HCT116 (cell line): ENCODE results near the gene DOCK1. TPM values are rescaled to one million over a fixed set of nuclear protein-coding genes. Genes with fewer than 3 reads are reported as not detected.

Experiments used
- ATAC-seq: fragments of 200-7000 bp; cut with Tn5 transposase; 2 replicates; pipeline ENCODE4 v1.9.1; 2020; ENCODE audit warnings: mild to moderate bottlenecking, moderate library complexity
- BruUV-seq: library from RNA; stranded (reverse); fragments of 400-500 nt; replicated peaks from 2 replicates; lab custom pipeline; 2021; lab: Mats Ljungman, UMichigan
- CTCF ChIA-PET: fragments of 300-600 bp; sonication (Branson Sonifier 250); formaldehyde crosslinking; loops from one replicate; lab custom pipeline; 2021; ENCODE audit warnings: antibody characterized with exemption; lab: Charles Lee
- POLR2A ChIA-PET: fragments of 300-600, 350-600 bp; sonication (Branson Sonifier 250); formaldehyde crosslinking; loops from one replicate; lab custom pipeline; 2021; ENCODE audit warnings: antibody characterized with exemption; lab: Charles Lee
- RAD21 ChIA-PET, 2 experiments: fragments of 300-600 bp; sonication (Branson Sonifier 250); formaldehyde crosslinking; loops; one replicate each; lab custom pipeline; 2023; ENCODE audit warnings: low total read pairs in 2 of 2; ENCODE audit not compliant: uncharacterized antibody in 2 of 2, unreplicated experiment in 2 of 2, low non-redundant PET in 1 of 2; lab: Charles Lee
- DNase-seq: peaks from one replicate; pipeline ENCODE4 v3.0.0-alpha.2; 2010; ENCODE audit warnings: low read depth, low spot score
- H2AFZ ChIP-seq: fragments of 200-600 bp; shearing (Covaris generic), sonication (generic); 2 replicates; pipeline ENCODE4 v1.6.1; 2017; ENCODE audit warnings: low read depth, mixed run types, mixed read lengths, antibody characterized with exemption, low read length; ENCODE audit not compliant: poor library complexity, severe bottlenecking
- H3K27ac ChIP-seq: 2 replicates; pipeline ENCODE4 v1.5.1; 2012; ENCODE audit warnings: low read depth, low read length
- H3K27me3 ChIP-seq: fragments of 200-600 bp; sonication (generic); 2 replicates; pipeline ENCODE4 v1.6.1; 2016; ENCODE audit warnings: mixed run types, low read length, mixed read lengths; ENCODE audit not compliant: insufficient read depth
- H3K36me3 ChIP-seq, 2 experiments: fragments of 200-500 bp in 1 of 2; fragments of 200-600 bp in 1 of 2; sonication (Bioruptor generic) in 1 of 2; sonication (generic) in 1 of 2; 2 replicates each; pipeline versions ENCODE4 v1.5.1 to v1.6.1; 2014 to 2016; ENCODE audit warnings: low read length in 2 of 2, inconsistent platforms in 1 of 2, mixed read lengths in 1 of 2, mixed run types in 1 of 2; ENCODE audit not compliant: insufficient read depth in 2 of 2, control insufficient read depth in 1 of 2
- H3K4me1 ChIP-seq, 2 experiments: fragments of 200-600 bp in 1 of 2; sonication (generic) in 1 of 2; 2 replicates each; pipeline versions ENCODE4 v1.5.1 to v1.6.1; 2012 to 2017; ENCODE audit warnings: low read length in 2 of 2, inconsistent platforms in 1 of 2, mild to moderate bottlenecking in 1 of 2, mixed read lengths in 1 of 2, mixed run types in 1 of 2, moderate library complexity in 1 of 2; ENCODE audit not compliant: insufficient read depth in 2 of 2, control insufficient read depth in 1 of 2
- H3K4me2 ChIP-seq: fragments of 200-600 bp; sonication (generic); 2 replicates; pipeline ENCODE4 v1.6.1; 2017; ENCODE audit warnings: mixed run types, low read length, mixed read lengths
- H3K4me3 ChIP-seq, 2 experiments: fragments of 200-600 bp in 1 of 2; sonication (generic) in 1 of 2; replicated peaks in 1 of 2; 2 replicates each; pipeline ENCODE4 v1.5.1; 2011 to 2016; ENCODE audit warnings: low read length in 2 of 2, control low read depth in 1 of 2, low read depth in 1 of 2, mild to moderate bottlenecking in 1 of 2, mixed read lengths in 1 of 2, mixed run types in 1 of 2
- H3K79me2 ChIP-seq: fragments of 200-600 bp; sonication (generic); 2 replicates; pipeline ENCODE4 v1.6.1; 2017; ENCODE audit warnings: mild to moderate bottlenecking, mixed run types, low read length, moderate library complexity, mixed read lengths; ENCODE audit not compliant: insufficient read depth
- H3K9ac ChIP-seq: fragments of 200-600 bp; sonication (generic); 2 replicates; pipeline ENCODE4 v1.6.1; 2016; ENCODE audit warnings: low read length, mixed read lengths
- H3K9me2 ChIP-seq: fragments of 200-600 bp; sonication (generic), shearing (Covaris generic); 2 replicates; pipeline ENCODE4 v1.6.1; 2017; ENCODE audit warnings: mixed run types, mild to moderate bottlenecking, moderate library complexity; ENCODE audit not compliant: insufficient read depth
- H3K9me3 ChIP-seq, 2 experiments: fragments of 200-500 bp in 1 of 2; fragments of 200-600 bp in 1 of 2; sonication (Bioruptor generic) in 1 of 2; sonication (generic) in 1 of 2; 2 replicates each; pipeline ENCODE4 v1.6.1; 2014 to 2017; ENCODE audit warnings: low read length in 2 of 2, mixed read lengths in 2 of 2, inconsistent platforms in 1 of 2, low read depth in 1 of 2, mild to moderate bottlenecking in 1 of 2, mixed run types in 1 of 2, moderate library complexity in 1 of 2; ENCODE audit not compliant: control insufficient read depth in 1 of 2, insufficient read depth in 1 of 2
- H4K20me1 ChIP-seq: fragments of 200-600 bp; sonication (generic), shearing (Covaris generic); 2 replicates; pipeline ENCODE4 v1.6.1; 2017; ENCODE audit warnings: mixed run types, mild to moderate bottlenecking, moderate library complexity; ENCODE audit not compliant: insufficient read depth
- EGR1 ChIP-seq: IDR thresholded peaks from 2 replicates; pipeline ENCODE4 v1.6.1; 2012; ENCODE audit warnings: low read depth
- ELF1 ChIP-seq: IDR thresholded peaks from 2 replicates; pipeline ENCODE4 v1.6.1; 2012; ENCODE audit warnings: low read depth, borderline replicate concordance
- EZH2phosphoT487 ChIP-seq: fragments of 200-600 bp; IDR thresholded peaks from 2 replicates; pipeline ENCODE4 v1.6.1; 2018; ENCODE audit warnings: antibody characterized with exemption, borderline replicate concordance
- FOSL1 ChIP-seq: IDR thresholded peaks from 2 replicates; pipeline ENCODE4 v1.6.1; 2012; ENCODE audit warnings: low read depth
- JUND ChIP-seq: IDR thresholded peaks from 2 replicates; pipeline ENCODE4 v1.6.1; 2012
- POLR2AphosphoS5 ChIP-seq: IDR thresholded peaks from 2 replicates; pipeline ENCODE4 v1.6.1; 2011; ENCODE audit warnings: mild to moderate bottlenecking, low read depth, low read length, moderate library complexity
- REST ChIP-seq: IDR thresholded peaks from 2 replicates; pipeline ENCODE4 v1.6.1; 2012; ENCODE audit warnings: low read depth
- SP1 ChIP-seq: IDR thresholded peaks from 2 replicates; pipeline ENCODE4 v1.6.1; 2012; ENCODE audit warnings: low read depth
- TCF7L2 ChIP-seq: IDR thresholded peaks from 2 replicates; pipeline ENCODE4 v1.7.0; 2011; ENCODE audit warnings: borderline replicate concordance, inconsistent platforms; ENCODE audit not compliant: insufficient read depth, insufficient read length; ENCODE audit errors: extremely low read depth
- YY1 ChIP-seq: IDR thresholded peaks from 2 replicates; pipeline ENCODE4 v1.6.1; 2011; ENCODE audit warnings: low read length, low read depth, moderate library complexity, mild to moderate bottlenecking; ENCODE audit not compliant: insufficient replicate concordance; ENCODE audit errors: extremely low read depth
- intact Hi-C: fragments of 100-400 bp; cut with micrococcal nuclease; formaldehyde crosslinking; loops from 2 replicates; pipeline ENCODE4 v1.10.0; 2022
- total RNA-seq: library from RNA; stranded (reverse); gene quantifications from one replicate; pipeline ENCODE4 v1.2.1, GENCODE V29; 2021; ENCODE audit not compliant: unreplicated experiment
- TF ChIP-seq, protein P1 (sequence below): IDR thresholded peaks from 2 replicates; pipeline ENCODE4 v1.6.1; 2012
- TF ChIP-seq, protein P2 (sequence below), 3 experiments: fragments of 200-600 bp in 1 of 3; sonication (generic) in 1 of 3; IDR thresholded peaks in 2 of 3; conservative IDR thresholded peaks in 1 of 3; 2 replicates each; pipeline ENCODE4 v1.5.1; 2012 to 2017; ENCODE audit warnings: low read depth in 2 of 3, low read length in 2 of 3, antibody characterized with exemption in 1 of 3, borderline replicate concordance in 1 of 3, control low read depth in 1 of 3, mild to moderate bottlenecking in 1 of 3, mixed read lengths in 1 of 3, mixed run types in 1 of 3, moderate library complexity in 1 of 3; ENCODE audit not compliant: insufficient read depth in 1 of 3
- TF ChIP-seq, protein P3 (sequence below): IDR thresholded peaks from 2 replicates; pipeline ENCODE4 v1.6.1; 2012

Gene DOCK1
- total RNA-seq, 1 experiment from 2014 or later = 46.5 TPM

- no peaks in the 10 kb centered on the region for H3K9me3 ChIP-seq
- CTCF ChIA-PET = no interaction called here
- no TSS peak for BruUV-seq
- H3K9me2 ChIP-seq = no peaks in the 10 kb centered on the region
- H3K4me2 ChIP-seq = no peak overlapping the region
- POLR2A ChIA-PET = no interaction called here
- no peaks in the 10 kb centered on the region for H3K4me1 ChIP-seq
- intact Hi-C loops = no loop called here
- RAD21 ChIA-PET = no interaction called here
- no peak overlapping the region for H2AFZ ChIP-seq
- H3K36me3 ChIP-seq = no peaks in the 10 kb centered on the region
- H3K27ac ChIP-seq = no peak overlapping the region
- H3K27me3 ChIP-seq = no peaks in the 10 kb centered on the region
- ATAC-seq = no peak
- no peak overlapping the region for H3K4me3 ChIP-seq
- no peaks in the 10 kb centered on the region for H4K20me1 ChIP-seq
- TF ChIP-seq EGR1 (no peak), SP1 (no peak), JUND (no peak), YY1 (no peak), EZH2phosphoT487 (no peak), ELF1 (no peak), POLR2AphosphoS5 (no peak), FOSL1 (no peak), REST (no peak), TCF7L2 (no peak)
- TF ChIP-seq, protein P1, sequence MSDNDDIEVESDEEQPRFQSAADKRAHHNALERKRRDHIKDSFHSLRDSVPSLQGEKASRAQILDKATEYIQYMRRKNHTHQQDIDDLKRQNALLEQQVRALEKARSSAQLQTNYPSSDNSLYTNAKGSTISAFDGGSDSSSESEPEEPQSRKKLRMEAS = no peak
- TF ChIP-seq, protein P2, sequence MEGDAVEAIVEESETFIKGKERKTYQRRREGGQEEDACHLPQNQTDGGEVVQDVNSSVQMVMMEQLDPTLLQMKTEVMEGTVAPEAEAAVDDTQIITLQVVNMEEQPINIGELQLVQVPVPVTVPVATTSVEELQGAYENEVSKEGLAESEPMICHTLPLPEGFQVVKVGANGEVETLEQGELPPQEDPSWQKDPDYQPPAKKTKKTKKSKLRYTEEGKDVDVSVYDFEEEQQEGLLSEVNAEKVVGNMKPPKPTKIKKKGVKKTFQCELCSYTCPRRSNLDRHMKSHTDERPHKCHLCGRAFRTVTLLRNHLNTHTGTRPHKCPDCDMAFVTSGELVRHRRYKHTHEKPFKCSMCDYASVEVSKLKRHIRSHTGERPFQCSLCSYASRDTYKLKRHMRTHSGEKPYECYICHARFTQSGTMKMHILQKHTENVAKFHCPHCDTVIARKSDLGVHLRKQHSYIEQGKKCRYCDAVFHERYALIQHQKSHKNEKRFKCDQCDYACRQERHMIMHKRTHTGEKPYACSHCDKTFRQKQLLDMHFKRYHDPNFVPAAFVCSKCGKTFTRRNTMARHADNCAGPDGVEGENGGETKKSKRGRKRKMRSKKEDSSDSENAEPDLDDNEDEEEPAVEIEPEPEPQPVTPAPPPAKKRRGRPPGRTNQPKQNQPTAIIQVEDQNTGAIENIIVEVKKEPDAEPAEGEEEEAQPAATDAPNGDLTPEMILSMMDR (IDR thresholded peaks at IDR 0.05 in 2 of 3, conservative IDR thresholded peaks at IDR 0.05 in 1 of 3; ENCODE audit: borderline replicate concordance in 1 of 3, insufficient read depth in 1 of 3, low read depth in 2 of 3, low read length in 2 of 3) = no peak
- TF ChIP-seq, protein P3, sequence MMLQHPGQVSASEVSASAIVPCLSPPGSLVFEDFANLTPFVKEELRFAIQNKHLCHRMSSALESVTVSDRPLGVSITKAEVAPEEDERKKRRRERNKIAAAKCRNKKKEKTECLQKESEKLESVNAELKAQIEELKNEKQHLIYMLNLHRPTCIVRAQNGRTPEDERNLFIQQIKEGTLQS = no peak
- no peak overlapping the region for H3K9ac ChIP-seq
- H3K79me2 ChIP-seq = no peaks in the 10 kb centered on the region
- DNase-seq = no peak
Measured at GRCh38 chr10:127265288-127265687, 360.1 kb downstream of the DOCK1 start.
